ENCODE results near the gene KLF13.

Gene KLF13

GRCh38 chr15:31285772-31286261 is 40.8 kb upstream of the KLF13 start:
- peak; percentile 54 for FAIRE-seq
- no peak for TF ChIP-seq POLR2AphosphoS5 (IDR thresholded peaks at IDR 0.05; ENCODE audit: low read depth, low read length)
- no peak for TF ChIP-seq PAX5 (IDR thresholded peaks at IDR 0.05; ENCODE audit: insufficient read depth, low read length, severe bottlenecking)
- TF ChIP-seq POLR2A (IDR thresholded peaks at IDR 0.05; ENCODE audit: low read depth, low read length) = no peak
- TF ChIP-seq POU2F2 (IDR thresholded peaks at IDR 0.05; ENCODE audit: low read depth, low read length) = no peak
- TF ChIP-seq TAF1 (IDR thresholded peaks at IDR 0.05; ENCODE audit: low read depth, low read length) = no peak
- no peak for TF ChIP-seq SPI1 (IDR thresholded peaks at IDR 0.05; ENCODE audit: low read depth, low read length)
- DNase-seq (ENCODE audit: insufficient read length, low spot score) = no peak

DNA sequence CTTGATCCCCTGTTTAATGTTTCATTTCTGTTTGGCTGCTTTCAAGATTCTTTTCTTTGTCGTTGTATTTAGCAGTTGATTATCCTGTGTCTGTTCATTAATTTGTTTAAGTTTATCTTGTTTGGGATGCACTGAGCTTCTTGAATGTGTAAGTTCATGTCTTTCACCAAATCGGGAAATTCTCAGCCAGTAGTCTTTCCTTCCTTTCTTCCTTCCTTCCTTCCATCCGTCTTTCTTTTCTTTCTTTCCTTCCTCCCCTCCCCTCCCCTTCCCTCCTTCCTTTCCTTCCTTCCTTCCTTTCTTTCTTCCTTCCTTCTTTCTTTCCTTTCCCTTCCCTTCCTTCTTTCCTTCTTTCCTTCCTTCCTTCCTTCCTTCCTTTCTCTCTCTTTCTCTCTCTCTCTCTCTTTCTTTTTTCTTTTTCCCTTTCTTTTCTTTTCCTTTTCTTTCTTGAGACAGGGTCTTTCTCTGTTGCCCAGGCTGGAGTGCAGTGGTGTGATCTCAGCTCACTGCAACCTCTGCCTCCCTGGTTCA is 35.5 kb upstream of the KLF13 start:
- peak; percentile 9 for FAIRE-seq
- DNase-seq (ENCODE audit: insufficient read length, low spot score) = no peak

DNA sequence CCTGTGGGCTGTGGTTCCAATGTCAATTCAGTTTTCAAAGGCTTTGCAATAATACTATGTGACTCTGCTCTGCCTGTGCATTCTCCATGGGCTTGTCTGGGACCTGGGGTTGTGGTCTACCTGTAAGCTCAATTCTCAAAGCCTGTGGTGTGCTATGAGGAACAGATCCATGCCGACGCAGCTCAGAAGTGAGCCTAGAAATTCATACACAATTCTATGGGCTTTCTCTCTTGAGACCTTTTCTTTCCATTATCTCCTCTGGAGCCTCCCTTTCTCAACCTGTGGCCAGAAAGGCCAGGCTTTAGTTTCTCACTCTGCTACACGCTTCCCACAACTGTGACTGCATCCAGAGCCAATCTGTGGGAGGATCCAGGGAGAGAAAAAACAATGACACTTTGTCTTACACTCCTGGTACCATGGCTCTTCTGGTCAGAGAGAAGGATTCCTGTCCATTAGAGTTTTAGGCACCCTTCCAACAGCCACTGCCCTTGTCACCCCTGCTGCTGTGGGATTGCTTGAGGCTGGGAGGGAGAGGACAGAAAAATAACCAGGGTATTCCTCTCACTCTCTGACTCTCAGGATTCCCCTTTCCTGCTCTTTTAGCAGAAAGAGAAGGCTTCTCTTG is 34.1 kb upstream of the KLF13 start:
- TF ChIP-seq TAF1 (IDR thresholded peaks at IDR 0.05; ENCODE audit: low read depth, low read length) (no peak), POLR2A (IDR thresholded peaks at IDR 0.05; ENCODE audit: low read depth, low read length) (no peak), POU2F2 (IDR thresholded peaks at IDR 0.05; ENCODE audit: low read depth, low read length) (no peak), POLR2AphosphoS5 (IDR thresholded peaks at IDR 0.05; ENCODE audit: low read depth, low read length) (no peak), SPI1 (IDR thresholded peaks at IDR 0.05; ENCODE audit: low read depth, low read length) (no peak), PAX5 (IDR thresholded peaks at IDR 0.05; ENCODE audit: insufficient read depth, low read length, severe bottlenecking) (no peak)
- FAIRE-seq (no peak), DNase-seq (ENCODE audit: insufficient read length, low spot score) (no peak)

More for the DNA sequence above, 35.5 kb upstream of the KLF13 start:
- TF ChIP-seq TAF1 (IDR thresholded peaks at IDR 0.05; ENCODE audit: low read depth, low read length) (no peak), POLR2A (IDR thresholded peaks at IDR 0.05; ENCODE audit: low read depth, low read length) (no peak), SPI1 (IDR thresholded peaks at IDR 0.05; ENCODE audit: low read depth, low read length) (no peak), POLR2AphosphoS5 (IDR thresholded peaks at IDR 0.05; ENCODE audit: low read depth, low read length) (no peak), POU2F2 (IDR thresholded peaks at IDR 0.05; ENCODE audit: low read depth, low read length) (no peak), PAX5 (IDR thresholded peaks at IDR 0.05; ENCODE audit: insufficient read depth, low read length, severe bottlenecking) (no peak)

DNA sequence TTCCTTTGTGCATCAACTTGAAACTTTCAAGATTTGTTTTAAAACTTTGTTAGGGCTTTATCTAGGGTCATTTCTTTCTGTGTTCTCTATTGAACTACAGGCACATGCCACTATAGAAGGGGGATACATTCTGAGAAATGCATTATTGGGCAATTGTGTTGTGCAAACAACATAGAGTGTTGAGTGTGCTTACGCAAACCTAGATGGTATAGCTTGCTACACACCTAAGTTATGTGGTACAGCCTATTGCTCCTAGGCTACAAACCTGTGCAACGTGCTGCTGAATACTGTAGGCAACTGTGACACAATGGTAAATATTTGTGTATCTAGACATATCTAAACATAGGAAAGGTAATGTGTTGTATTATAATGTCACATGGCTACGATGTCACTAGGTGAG is 33.0 kb upstream of the KLF13 start:
- DNase-seq (ENCODE audit: insufficient read length, low spot score) (no peak), FAIRE-seq (no peak)
- TF ChIP-seq POLR2AphosphoS5 (IDR thresholded peaks at IDR 0.05; ENCODE audit: low read depth, low read length) (no peak), SPI1 (IDR thresholded peaks at IDR 0.05; ENCODE audit: low read depth, low read length) (no peak), POU2F2 (IDR thresholded peaks at IDR 0.05; ENCODE audit: low read depth, low read length) (no peak), TAF1 (IDR thresholded peaks at IDR 0.05; ENCODE audit: low read depth, low read length) (no peak), PAX5 (IDR thresholded peaks at IDR 0.05; ENCODE audit: insufficient read depth, low read length, severe bottlenecking) (no peak), POLR2A (IDR thresholded peaks at IDR 0.05; ENCODE audit: low read depth, low read length) (no peak)

DNA sequence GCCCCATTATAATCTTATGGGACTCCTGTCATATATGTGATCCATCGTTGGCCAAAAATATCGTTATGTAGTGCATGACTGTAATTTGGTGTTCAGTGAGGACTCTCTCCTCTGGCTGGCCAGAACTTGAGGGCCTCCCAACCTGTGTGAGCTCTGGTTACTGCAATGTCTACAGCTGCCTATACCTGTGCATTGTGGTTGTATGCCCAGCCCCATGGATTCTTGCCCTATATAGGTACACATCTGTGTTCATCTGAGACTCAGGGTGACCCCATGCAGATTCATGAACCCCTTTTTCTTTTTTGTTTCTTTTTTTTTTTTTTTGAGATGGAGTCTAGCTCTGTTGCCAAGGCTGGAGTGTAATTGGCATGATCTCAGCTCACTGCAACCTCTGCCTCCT is 32.6 kb upstream of the KLF13 start:
- DNase-seq (ENCODE audit: insufficient read length, low spot score) (no peak), FAIRE-seq (no peak)
- no peak for TF ChIP-seq PAX5 (IDR thresholded peaks at IDR 0.05; ENCODE audit: insufficient read depth, low read length, severe bottlenecking)
- TF ChIP-seq POLR2AphosphoS5 (IDR thresholded peaks at IDR 0.05; ENCODE audit: low read depth, low read length) = no peak
- TF ChIP-seq POU2F2 (IDR thresholded peaks at IDR 0.05; ENCODE audit: low read depth, low read length) = no peak
- no peak for TF ChIP-seq POLR2A (IDR thresholded peaks at IDR 0.05; ENCODE audit: low read depth, low read length)
- TF ChIP-seq TAF1 (IDR thresholded peaks at IDR 0.05; ENCODE audit: low read depth, low read length) = no peak
- TF ChIP-seq SPI1 (IDR thresholded peaks at IDR 0.05; ENCODE audit: low read depth, low read length) = no peak

- TF ChIP-seq POU2F2 (IDR thresholded peaks at IDR 0.05; ENCODE audit: low read depth, low read length) = no peak
- TF ChIP-seq POLR2AphosphoS5 (IDR thresholded peaks at IDR 0.05; ENCODE audit: low read depth, low read length) = no peak
- TF ChIP-seq POLR2A (IDR thresholded peaks at IDR 0.05; ENCODE audit: low read depth, low read length) = no peak
- no peak for TF ChIP-seq SPI1 (IDR thresholded peaks at IDR 0.05; ENCODE audit: low read depth, low read length)
- TF ChIP-seq PAX5 (IDR thresholded peaks at IDR 0.05; ENCODE audit: insufficient read depth, low read length, severe bottlenecking) = no peak
- TF ChIP-seq TAF1 (IDR thresholded peaks at IDR 0.05; ENCODE audit: low read depth, low read length) = no peak
- FAIRE-seq = no peak
Observed at GRCh38 chr15:31295658-31296057, 31.0 kb upstream of the KLF13 start.

GRCh38 chr15:31296219-31296645 is 30.4 kb upstream of the KLF13 start:
- FAIRE-seq = no peak
- TF ChIP-seq TAF1 (IDR thresholded peaks at IDR 0.05; ENCODE audit: low read depth, low read length) = no peak
- no peak for TF ChIP-seq PAX5 (IDR thresholded peaks at IDR 0.05; ENCODE audit: insufficient read depth, low read length, severe bottlenecking)
- no peak for TF ChIP-seq POLR2A (IDR thresholded peaks at IDR 0.05; ENCODE audit: low read depth, low read length)
- no peak for TF ChIP-seq POLR2AphosphoS5 (IDR thresholded peaks at IDR 0.05; ENCODE audit: low read depth, low read length)
- no peak for TF ChIP-seq POU2F2 (IDR thresholded peaks at IDR 0.05; ENCODE audit: low read depth, low read length)
- TF ChIP-seq SPI1 (IDR thresholded peaks at IDR 0.05; ENCODE audit: low read depth, low read length) = no peak
- no peak for DNase-seq (ENCODE audit: insufficient read length, low spot score)

More at GRCh38 chr15:31295658-31296057, 31.0 kb upstream of the KLF13 start:
- no peak for DNase-seq (ENCODE audit: insufficient read length, low spot score)

DNA sequence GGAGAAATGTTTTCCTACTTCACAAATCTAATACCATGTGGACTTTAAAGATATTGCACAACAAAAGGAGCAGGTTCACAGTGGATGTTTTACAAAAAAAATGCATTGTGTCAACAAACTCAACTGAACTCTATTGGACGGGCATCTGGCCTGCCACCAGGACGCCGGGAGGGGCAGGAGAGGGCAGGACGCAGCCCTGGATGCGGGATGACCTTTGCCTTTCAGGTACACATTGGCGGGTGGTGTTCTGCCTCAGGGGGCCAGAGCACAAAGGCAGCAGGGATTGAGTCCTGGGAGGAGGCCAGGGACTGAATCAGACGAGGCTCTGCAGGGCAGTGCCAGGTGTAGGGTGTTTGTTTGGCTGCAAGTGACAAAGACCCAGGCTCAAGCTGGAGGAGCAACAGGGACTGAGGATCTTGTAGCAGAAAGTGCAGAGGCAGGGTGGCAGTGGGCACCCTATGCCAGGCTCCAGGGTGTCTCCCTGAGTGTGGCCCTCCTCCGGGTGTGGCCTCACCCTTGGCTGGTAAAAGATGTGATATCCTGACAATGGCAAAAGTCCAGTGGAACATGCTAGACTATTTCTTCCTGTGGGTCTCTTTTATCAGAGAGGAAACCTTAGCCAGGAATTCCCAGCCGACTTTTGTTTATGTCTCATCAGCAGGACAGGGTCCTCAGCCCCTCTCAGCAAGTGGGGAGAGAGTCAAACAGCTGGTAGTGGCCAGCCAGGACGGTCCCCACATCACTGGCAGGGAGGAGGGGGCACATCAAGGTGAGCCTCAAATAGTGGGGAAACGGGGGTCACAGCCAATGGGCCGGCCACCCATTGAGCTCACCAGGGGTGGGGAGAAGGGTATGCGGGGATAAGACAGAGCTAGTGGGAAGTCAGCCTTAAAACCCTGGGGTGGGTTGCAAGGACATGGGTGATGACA is 29.7 kb upstream of the KLF13 start:
- TF ChIP-seq TAF1 (IDR thresholded peaks at IDR 0.05; ENCODE audit: low read depth, low read length) (no peak), POLR2A (IDR thresholded peaks at IDR 0.05; ENCODE audit: low read depth, low read length) (no peak), POLR2AphosphoS5 (IDR thresholded peaks at IDR 0.05; ENCODE audit: low read depth, low read length) (no peak), POU2F2 (IDR thresholded peaks at IDR 0.05; ENCODE audit: low read depth, low read length) (no peak), PAX5 (IDR thresholded peaks at IDR 0.05; ENCODE audit: insufficient read depth, low read length, severe bottlenecking) (no peak), SPI1 (IDR thresholded peaks at IDR 0.05; ENCODE audit: low read depth, low read length) (no peak)
- DNase-seq (ENCODE audit: insufficient read length, low spot score) (no peak), FAIRE-seq (no peak)
